Smooth muscle cell (in vitro differentiated cells): ENCODE data around the gene TRERF1. TPM values are rescaled to one million over a fixed set of nuclear protein-coding genes. Genes with fewer than 3 reads are reported as not detected.

Experiments used
- DNase-seq: peaks from one replicate; lab custom pipeline; 2025; ENCODE audit not compliant: unreplicated experiment; lab: John Stamatoyannopoulos, UW
- H2AFZ ChIP-seq: fragments of 200-600 bp; sonication (generic); 2 replicates; pipeline ENCODE4 v1.6.0; 2016; ENCODE audit warnings: antibody characterized with exemption, low read depth, mild to moderate bottlenecking
- H3F3A ChIP-seq: fragments of 200-600 bp; sonication (generic); 2 replicates; pipeline ENCODE4 v1.6.0; 2017; ENCODE audit warnings: antibody characterized with exemption, low read depth
- H3K27ac ChIP-seq: fragments of 200-600 bp; sonication (generic); 2 replicates; pipeline ENCODE4 v1.5.1; 2016; ENCODE audit warnings: low read depth, mild to moderate bottlenecking
- H3K27me3 ChIP-seq: fragments of 200-600 bp; sonication (generic); 2 replicates; pipeline ENCODE4 v1.6.1; 2016; ENCODE audit warnings: low read depth, mild to moderate bottlenecking
- H3K36me3 ChIP-seq: fragments of 200-600 bp; sonication (generic); 2 replicates; pipeline ENCODE4 v1.5.1; 2016; ENCODE audit warnings: low read depth
- H3K4me1 ChIP-seq: fragments of 200-600 bp; sonication (generic); 2 replicates; pipeline ENCODE4 v1.5.1; 2016; ENCODE audit warnings: low read depth
- H3K4me2 ChIP-seq: fragments of 200-600 bp; sonication (generic); 2 replicates; pipeline ENCODE4 v1.6.0; 2016; ENCODE audit warnings: mild to moderate bottlenecking
- H3K4me3 ChIP-seq: fragments of 200-600 bp; sonication (generic); 2 replicates; pipeline ENCODE4 v1.5.1; 2016; ENCODE audit warnings: mild to moderate bottlenecking
- H3K79me2 ChIP-seq: fragments of 200-600 bp; sonication (generic); 2 replicates; pipeline ENCODE4 v1.6.0; 2016; ENCODE audit warnings: low read depth, mild to moderate bottlenecking
- H3K9ac ChIP-seq: fragments of 200-600 bp; sonication (generic); 2 replicates; pipeline ENCODE4 v1.6.0; 2016; ENCODE audit warnings: low read depth
- H3K9me3 ChIP-seq: fragments of 200-600 bp; sonication (generic); replicated peaks from 2 replicates; pipeline ENCODE4 v1.5.1; 2016; ENCODE audit warnings: low read depth
- H4K20me1 ChIP-seq: fragments of 200-600 bp; sonication (generic); 2 replicates; pipeline ENCODE4 v1.6.0; 2016; ENCODE audit warnings: low read depth
- WGBS: methylation state at CpG from one replicate; pipeline ENCODE4 v1.1.7; 2016; ENCODE audit warnings: low lambda C conversion rate; 5-methylcytosine and 5-hydroxymethylcytosine counted together
- polyA plus RNA-seq: library from polyadenylated mRNA; unstranded; fragments of >200 nt; fragmentation: Nextera tagmentation; extraction: Ambion mirVana; gene quantifications from 2 replicates; pipeline ENCODE4 v1.2.1, GENCODE V29; 2016
- total RNA-seq: library from RNA; depleted of rRNA; stranded (reverse); fragments of >200 nt; gene quantifications from 2 replicates; pipeline ENCODE4 v1.2.3, GENCODE V29; 2014
- TF ChIP-seq, protein P1 (sequence below): fragments of 200-600 bp; sonication (generic); IDR thresholded peaks from 2 replicates; pipeline ENCODE4 v1.5.1; 2017; ENCODE audit warnings: borderline replicate concordance, mild to moderate bottlenecking, antibody characterized with exemption; ENCODE audit not compliant: insufficient read depth, poor library complexity, severe bottlenecking

The TRERF1 gene
- total and polyA plus RNA-seq, 2 experiments from 2014 or later, result 3.5 to 5.3 TPM

- H4K20me1 ChIP-seq, result peaks cover 4% of the 10 kb centered on the region
- peaks cover 9% of the 10 kb centered on the region for H3F3A ChIP-seq
- no peaks in the 10 kb centered on the region for H3K36me3 ChIP-seq
- no peak overlapping the region for H2AFZ ChIP-seq
- TF ChIP-seq, protein P1, sequence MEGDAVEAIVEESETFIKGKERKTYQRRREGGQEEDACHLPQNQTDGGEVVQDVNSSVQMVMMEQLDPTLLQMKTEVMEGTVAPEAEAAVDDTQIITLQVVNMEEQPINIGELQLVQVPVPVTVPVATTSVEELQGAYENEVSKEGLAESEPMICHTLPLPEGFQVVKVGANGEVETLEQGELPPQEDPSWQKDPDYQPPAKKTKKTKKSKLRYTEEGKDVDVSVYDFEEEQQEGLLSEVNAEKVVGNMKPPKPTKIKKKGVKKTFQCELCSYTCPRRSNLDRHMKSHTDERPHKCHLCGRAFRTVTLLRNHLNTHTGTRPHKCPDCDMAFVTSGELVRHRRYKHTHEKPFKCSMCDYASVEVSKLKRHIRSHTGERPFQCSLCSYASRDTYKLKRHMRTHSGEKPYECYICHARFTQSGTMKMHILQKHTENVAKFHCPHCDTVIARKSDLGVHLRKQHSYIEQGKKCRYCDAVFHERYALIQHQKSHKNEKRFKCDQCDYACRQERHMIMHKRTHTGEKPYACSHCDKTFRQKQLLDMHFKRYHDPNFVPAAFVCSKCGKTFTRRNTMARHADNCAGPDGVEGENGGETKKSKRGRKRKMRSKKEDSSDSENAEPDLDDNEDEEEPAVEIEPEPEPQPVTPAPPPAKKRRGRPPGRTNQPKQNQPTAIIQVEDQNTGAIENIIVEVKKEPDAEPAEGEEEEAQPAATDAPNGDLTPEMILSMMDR, result no peak
- WGBS, result 10% methylated on average over 8 of the region's 8 CpGs
- peak overlapping the region; percentile 76 for H3K4me2 ChIP-seq
- no peaks in the 10 kb centered on the region for H3K79me2 ChIP-seq
- peak overlapping the region; percentile 81 for H3K9ac ChIP-seq
- peaks cover 31% of the 10 kb centered on the region for H3K4me1 ChIP-seq
- H3K9me3 ChIP-seq, result no peaks in the 10 kb centered on the region
- H3K27me3 ChIP-seq, result no peaks in the 10 kb centered on the region
- peak overlapping the region; percentile 96 for H3K27ac ChIP-seq
- no peak overlapping the region for H3K4me3 ChIP-seq
- no peak for DNase-seq
Measured at GRCh38 chr6:42315991-42316970, 135.4 kb downstream of the TRERF1 start.

- WGBS, result 87% methylated on average over 10 of the region's 10 CpGs
- H3K27me3 ChIP-seq, result no peaks in the 10 kb centered on the region
- no peak for DNase-seq
- peaks cover 9% of the 10 kb centered on the region for H3F3A ChIP-seq
- peaks cover 31% of the 10 kb centered on the region for H3K4me1 ChIP-seq
- no peaks in the 10 kb centered on the region for H3K36me3 ChIP-seq
- H2AFZ ChIP-seq, result no peak overlapping the region
- TF ChIP-seq, protein P1, result no peak
- peaks cover 4% of the 10 kb centered on the region for H4K20me1 ChIP-seq
- no peaks in the 10 kb centered on the region for H3K9me3 ChIP-seq
- no peaks in the 10 kb centered on the region for H3K79me2 ChIP-seq
- H3K27ac ChIP-seq, result peak overlapping the region; percentile 96
- peak overlapping the region; percentile 24 for H3K9ac ChIP-seq
- peak overlapping the region; percentile 76 for H3K4me2 ChIP-seq
- H3K4me3 ChIP-seq, result no peak overlapping the region
Measured at GRCh38 chr6:42315259-42315990, 136.3 kb downstream of the TRERF1 start.

GRCh38 chr6:42314571-42315258 lies 137.0 kb downstream of the TRERF1 start:
- Histone ChIP-seq H2AFZ (no peak overlapping the region), H3K79me2 (no peaks in the 10 kb centered on the region), H3K9me3 (no peaks in the 10 kb centered on the region), H3K36me3 (no peaks in the 10 kb centered on the region), H3K9ac (no peak overlapping the region), H3F3A (peaks cover 9% of the 10 kb centered on the region), H3K27ac (no peak overlapping the region), H4K20me1 (peaks cover 4% of the 10 kb centered on the region), H3K4me3 (no peak overlapping the region), H3K4me2 (no peak overlapping the region), H3K4me1 (peaks cover 31% of the 10 kb centered on the region), H3K27me3 (no peaks in the 10 kb centered on the region)
- WGBS, result 90% methylated on average over 10 of the region's 10 CpGs
- TF ChIP-seq, protein P1, result no peak
- DNase-seq, result no peak
